ENCODE measurements around the gene FCRLA.

Gene FCRLA

GRCh38 chr1:161705537-161705936 lies 1.5 kb upstream of the FCRLA start:
- no peak overlapping the region for H3K4me3 ChIP-seq (ENCODE audit: low read length)
- DNase-seq (ENCODE audit: low read depth): no peak
- TF ChIP-seq CTCF (conservative IDR thresholded peaks at IDR 0.05; ENCODE audit: low read depth, low read length): no peak

GRCh38 chr1:161706113-161706481 lies 932 bp upstream of the FCRLA start:
- H3K4me3 ChIP-seq (ENCODE audit: low read length): no peak overlapping the region
- DNase-seq (ENCODE audit: low read depth): no peak

GRCh38 chr1:161707503-161707902 lies 474 bp downstream of the FCRLA start:
- no peak for TF ChIP-seq CTCF (conservative IDR thresholded peaks at IDR 0.05; ENCODE audit: low read depth, low read length)
- no peak for DNase-seq (ENCODE audit: low read depth)
- no peak overlapping the region for H3K4me3 ChIP-seq (ENCODE audit: low read length)

More at GRCh38 chr1:161706113-161706481, 932 bp upstream of the FCRLA start:
- TF ChIP-seq CTCF (conservative IDR thresholded peaks at IDR 0.05; ENCODE audit: low read depth, low read length): no peak

- no peak for TF ChIP-seq CTCF (conservative IDR thresholded peaks at IDR 0.05; ENCODE audit: low read depth, low read length)
- H3K4me3 ChIP-seq (ENCODE audit: low read length): no peak overlapping the region
- no peak for DNase-seq (ENCODE audit: low read depth)
Observed at GRCh38 chr1:161709373-161709772, 2.3 kb downstream of the FCRLA start.

GRCh38 chr1:161710560-161710959 lies 3.5 kb downstream of the FCRLA start:
- DNase-seq (ENCODE audit: low read depth): no peak
- no peak overlapping the region for H3K4me3 ChIP-seq (ENCODE audit: low read length)
- TF ChIP-seq CTCF (conservative IDR thresholded peaks at IDR 0.05; ENCODE audit: low read depth, low read length): no peak

GRCh38 chr1:161718559-161719324 lies 11.7 kb downstream of the FCRLA start:
- no peak for TF ChIP-seq CTCF (conservative IDR thresholded peaks at IDR 0.05; ENCODE audit: low read depth, low read length)
- no peak for DNase-seq (ENCODE audit: low read depth)
- H3K4me3 ChIP-seq (ENCODE audit: low read length): no peak overlapping the region

GRCh38 chr1:161719325-161719611 lies 12.2 kb downstream of the FCRLA start:
- no peak for DNase-seq (ENCODE audit: low read depth)
- H3K4me3 ChIP-seq (ENCODE audit: low read length): no peak overlapping the region
- no peak for TF ChIP-seq CTCF (conservative IDR thresholded peaks at IDR 0.05; ENCODE audit: low read depth, low read length)
